GM21515 (cell line): ENCODE measurements around the gene TAX1BP1.
A peak's percentile ranks its signal among the peaks of the same experiment; 100 is the strongest.
"Not testable (repeated sequence)": the region's sequence is repeated elsewhere in the genome, so short reads cannot be mapped to it uniquely, and the experiment has no call there.

Experiments
- ATAC-seq: cut with Tn5 transposase; IDR thresholded peaks from one replicate; pipeline ENCODE4 v1.9.1; 2021; ENCODE audit not compliant: unreplicated experiment

TAX1BP1 gene

GRCh38 chr7:27737616-27738015, 2.3 kb upstream of the TAX1BP1 start:
- ATAC-seq: no peak

DNA sequence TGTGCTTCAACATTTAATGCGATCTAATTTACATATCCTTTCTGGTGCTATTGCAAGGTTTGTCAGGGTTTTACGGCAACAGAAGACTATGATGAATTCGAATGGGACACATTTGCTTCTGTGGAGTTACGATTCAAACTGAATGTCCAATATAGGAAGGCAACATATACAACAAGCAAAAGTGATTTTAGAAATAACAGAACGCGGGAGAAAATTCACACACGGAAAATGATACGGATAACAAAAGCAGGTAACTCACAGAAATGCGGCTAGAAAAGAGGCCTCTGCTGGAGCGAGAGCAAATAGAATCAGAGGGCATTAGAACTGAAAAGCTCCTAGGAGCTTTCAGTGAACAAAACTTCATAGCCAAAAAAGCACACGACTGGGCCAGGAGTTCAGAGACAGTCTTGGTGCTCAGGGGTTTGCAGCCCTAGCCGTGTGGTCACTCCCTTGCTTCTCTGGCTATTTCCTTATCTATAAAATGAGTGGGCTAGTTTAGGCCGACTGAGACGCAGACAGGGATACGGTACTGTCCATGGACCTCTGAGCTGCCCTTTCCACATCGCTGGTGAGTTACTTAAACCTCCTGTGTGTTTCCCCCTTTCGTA, 557 bp upstream of the TAX1BP1 start:
- ATAC-seq: peak; percentile 39

- peak; percentile 74 for ATAC-seq
Observed at GRCh38 chr7:27740449-27741086, 606 bp downstream of the TAX1BP1 start.

DNA sequence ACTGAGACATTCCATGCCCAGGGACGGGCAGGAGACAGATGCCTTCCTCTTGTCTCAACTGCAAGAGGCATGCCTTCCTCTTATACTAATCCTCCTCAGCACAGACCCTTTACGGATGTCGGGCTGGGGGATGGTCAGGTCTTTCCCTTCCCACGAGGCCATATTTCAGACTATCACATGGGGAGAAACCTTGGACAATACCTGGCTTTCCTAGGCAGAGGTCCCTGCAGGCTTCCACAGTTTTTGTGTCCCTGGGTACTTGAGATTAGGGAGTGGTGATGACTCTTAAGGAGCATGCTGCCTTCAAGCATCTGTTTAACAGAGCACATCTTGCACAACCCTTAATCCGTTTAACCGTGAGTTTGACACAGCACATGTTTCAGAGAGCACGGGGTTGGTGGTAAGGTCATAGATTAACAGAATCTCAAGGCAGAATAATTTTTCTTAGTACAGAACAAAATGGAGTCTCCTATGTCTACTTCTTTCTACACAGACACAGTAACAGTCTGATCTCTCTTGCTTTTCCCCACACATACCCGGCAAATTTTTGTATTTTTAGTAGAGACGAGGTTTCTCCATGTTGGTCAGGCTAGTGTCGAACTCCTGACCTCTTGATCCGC, 2.2 kb downstream of the TAX1BP1 start:
- ATAC-seq: not testable (repeated sequence)

DNA sequence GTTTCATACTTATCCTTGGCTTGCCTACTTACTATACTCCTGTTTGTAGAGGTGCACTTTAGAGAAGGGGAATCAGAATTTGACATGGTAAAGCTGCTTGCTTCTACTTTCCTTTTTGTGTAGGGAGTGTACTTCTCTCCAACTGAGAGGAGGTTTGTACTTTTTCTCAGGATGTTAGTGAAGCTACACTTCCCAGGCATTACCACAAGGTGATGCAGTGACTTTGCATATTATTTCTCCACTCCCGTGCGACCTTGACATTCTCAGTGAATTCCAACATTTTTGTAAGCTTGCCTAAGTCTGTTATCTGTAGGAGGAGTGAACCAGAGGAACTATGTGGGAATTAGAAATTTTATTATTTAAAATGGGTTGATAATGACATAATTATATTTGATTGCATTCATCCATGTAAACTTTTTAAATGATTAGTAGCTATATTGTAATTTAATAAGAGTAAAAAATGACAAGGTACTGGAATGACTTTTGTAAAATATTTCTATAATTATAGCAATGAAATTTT, 5.2 kb downstream of the TAX1BP1 start:
- ATAC-seq: no peak

DNA sequence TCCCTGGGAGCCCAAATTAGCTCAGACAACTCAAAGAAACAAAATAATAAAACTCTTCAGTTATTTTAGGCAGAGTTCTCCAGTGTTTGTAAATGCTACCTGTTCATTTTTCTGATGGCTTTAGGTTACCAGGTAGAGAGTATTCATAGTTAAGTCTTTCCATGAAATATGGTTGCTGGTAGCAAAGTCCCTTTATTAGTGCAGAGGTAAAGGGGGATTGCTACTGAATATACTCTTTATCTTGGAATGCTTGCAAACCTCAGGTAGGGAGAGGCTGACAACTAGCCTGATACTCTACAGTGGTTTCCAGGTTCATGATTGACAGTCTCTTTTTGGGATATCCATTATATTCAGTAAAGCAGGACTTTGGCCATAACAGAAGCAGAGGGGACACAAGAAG, 6.5 kb downstream of the TAX1BP1 start:
- ATAC-seq: no peak

- ATAC-seq: no peak
Observed at GRCh38 chr7:27746978-27747377, 7.0 kb downstream of the TAX1BP1 start.

- ATAC-seq: no peak
Observed at GRCh38 chr7:27747589-27748368, 7.8 kb downstream of the TAX1BP1 start.

DNA sequence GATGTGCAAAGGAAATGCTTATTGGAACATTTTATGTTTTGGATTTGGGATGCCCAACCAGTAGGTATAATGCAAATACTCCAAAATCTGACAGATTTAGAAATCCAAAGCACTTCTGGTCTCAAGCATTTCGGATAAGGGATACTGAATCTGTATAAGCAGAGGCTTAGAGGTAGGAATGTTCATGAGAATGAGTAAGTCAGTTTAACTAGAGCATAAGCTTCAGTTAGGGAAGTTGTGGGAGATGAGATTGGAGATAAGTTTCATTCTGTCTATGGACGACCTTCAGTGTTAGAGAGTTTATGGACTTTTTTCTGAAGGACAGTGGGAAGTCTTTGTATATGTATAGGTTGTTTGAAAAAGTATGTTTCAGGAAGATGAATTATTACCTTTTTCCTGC, 10.4 kb downstream of the TAX1BP1 start:
- ATAC-seq: no peak

DNA sequence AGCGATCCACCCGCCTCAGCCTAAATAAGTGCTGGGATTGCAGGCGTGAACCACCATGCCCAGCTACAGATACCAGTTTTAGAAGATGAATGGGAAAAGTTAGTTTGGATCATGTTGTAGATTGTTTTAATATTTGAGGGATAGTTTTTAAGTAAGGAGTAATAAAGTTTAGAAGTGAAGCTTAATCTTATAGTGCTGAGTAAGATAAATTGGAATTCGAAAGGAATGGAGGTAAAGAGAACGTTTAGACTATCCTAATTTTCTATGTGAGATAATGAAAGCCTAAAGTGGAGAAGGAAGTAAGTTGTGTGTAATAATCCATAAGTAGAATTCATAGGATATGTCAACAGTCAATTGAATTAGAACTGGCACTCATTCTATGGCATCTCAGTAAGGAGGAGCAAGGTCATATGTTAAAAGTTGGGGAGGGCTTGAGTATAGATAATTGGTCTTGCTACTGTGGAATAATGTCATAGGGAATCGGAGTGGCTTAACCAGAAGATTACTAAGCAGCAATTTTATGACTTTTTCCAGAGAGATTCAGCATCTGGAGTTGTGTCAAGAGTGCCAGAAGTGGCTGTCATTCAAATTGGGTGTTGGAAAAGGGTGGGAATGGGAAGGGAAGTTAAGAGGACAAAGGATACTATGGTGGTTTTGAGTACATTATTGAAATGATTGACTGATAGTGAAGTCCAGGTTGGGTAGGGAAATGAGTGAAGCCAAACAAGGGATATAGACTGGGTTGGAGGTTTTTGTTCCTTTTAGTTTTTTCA, 12.1 kb downstream of the TAX1BP1 start:
- no peak for ATAC-seq

GRCh38 chr7:27753863-27754262, 13.9 kb downstream of the TAX1BP1 start:
- no peak for ATAC-seq

GRCh38 chr7:27756298-27756697, 16.3 kb downstream of the TAX1BP1 start:
- ATAC-seq: no peak

DNA sequence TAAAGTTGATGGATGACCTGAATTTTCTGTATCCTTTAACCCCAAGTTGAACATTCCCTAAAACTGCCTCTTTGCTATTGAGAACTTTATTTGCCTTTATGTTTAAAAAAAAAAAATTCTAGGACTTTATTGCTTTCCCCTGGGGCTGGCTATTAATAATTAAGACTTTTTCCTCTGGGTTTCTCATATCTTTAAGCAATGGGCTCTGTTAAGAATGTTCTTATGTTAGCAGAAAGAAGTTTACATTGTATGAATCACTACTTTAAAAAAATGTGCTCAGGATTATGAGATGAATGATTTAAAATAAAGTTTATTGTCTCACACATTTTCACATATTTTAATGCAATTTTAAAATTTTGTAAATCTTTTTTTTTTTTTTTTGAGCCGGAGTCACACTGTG, 19.5 kb downstream of the TAX1BP1 start:
- ATAC-seq: no peak

DNA sequence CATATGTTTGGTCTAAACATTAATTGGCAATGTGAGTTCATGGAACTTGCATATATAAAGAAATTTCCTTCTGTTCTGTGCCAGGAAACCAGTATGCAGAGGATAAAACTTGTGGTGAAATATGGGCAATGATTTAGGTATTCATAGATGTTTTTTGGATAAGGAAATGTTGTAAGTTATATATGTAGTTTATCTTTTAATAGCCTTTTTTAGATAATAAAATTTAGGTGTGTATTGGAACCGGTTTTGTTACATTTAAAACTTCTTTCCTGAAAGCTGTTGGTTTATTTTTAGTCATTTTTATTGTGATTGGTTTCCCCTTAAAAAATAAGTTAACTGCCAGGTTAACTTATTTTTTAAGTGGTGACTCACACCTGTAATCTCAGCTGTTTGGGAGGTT, 22.1 kb downstream of the TAX1BP1 start:
- no peak for ATAC-seq

DNA sequence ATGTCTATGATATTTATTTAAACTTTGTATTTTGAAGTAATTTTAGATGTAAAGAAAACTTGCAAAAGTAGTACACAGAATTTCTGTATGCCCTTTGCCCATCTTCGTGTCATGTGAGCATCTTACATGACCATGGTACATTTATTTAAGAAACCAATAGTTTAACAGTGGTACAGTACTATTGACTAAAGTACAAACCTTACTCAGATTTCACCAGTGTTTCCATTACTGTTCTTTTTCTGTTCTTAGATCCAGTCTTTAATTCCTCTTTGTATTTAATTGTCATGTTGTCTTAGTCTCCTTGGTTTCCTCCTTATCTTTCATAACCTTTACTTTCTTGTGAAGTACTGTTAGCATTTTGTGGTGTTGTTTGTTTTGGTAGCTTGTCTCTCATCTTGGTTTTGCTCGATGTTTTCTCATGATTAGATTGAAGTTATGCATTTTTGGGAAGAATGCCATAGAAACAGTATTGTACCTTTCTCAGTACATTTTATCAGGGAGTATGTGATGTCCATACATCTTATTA, 24.1 kb downstream of the TAX1BP1 start:
- ATAC-seq: no peak

GRCh38 chr7:27765841-27766240, 25.9 kb downstream of the TAX1BP1 start:
- ATAC-seq: no peak

GRCh38 chr7:27767374-27767773, 27.4 kb downstream of the TAX1BP1 start:
- no peak for ATAC-seq

- no peak for ATAC-seq
Observed at GRCh38 chr7:27771111-27771510, 31.1 kb downstream of the TAX1BP1 start.

DNA sequence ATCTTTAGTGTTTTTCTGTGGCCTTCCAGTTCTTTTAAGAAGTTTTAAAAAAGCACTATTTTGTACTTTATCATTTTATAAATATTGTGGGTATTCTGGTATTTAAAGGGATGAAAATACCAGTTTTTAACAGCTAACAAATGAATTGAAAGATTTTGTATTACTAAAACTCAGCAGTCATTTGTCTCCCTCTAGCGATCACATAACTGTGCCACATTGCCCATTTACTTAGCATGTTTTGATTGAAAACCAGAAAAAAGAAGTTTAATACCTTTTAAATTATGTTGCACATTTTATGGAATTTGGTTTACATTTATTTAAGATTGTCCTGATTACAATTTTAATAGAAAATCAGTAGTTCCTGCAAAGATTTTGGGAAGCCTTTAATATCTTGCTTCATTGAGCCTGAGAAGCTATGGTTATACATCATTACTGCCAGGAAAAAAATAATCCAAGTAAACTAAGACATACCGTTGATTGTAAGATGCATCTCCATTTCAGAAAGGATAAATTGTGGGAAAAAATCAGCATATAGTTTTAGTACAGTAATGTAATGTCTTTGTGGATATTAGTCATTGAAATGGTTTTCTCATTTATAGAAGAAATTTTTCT, 34.9 kb downstream of the TAX1BP1 start:
- ATAC-seq: no peak

DNA sequence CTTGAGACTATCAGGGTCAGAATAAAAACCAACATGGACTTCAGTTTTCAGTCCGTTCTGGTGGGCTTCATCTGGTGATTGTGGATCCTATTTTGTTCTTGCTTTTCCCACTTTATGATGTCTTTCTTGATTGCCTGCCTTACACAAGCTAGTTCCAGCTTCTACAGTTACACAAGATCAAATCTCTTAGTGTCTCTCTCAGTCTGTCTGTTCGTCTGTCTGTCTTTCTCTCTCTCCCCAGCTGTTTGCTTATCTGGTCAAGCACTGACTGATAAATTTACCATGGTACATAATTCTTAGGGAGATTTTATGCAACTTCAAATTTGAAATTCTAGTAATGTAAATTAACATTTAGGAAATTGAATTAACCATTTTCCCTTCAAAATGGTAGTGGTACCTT, 35.8 kb downstream of the TAX1BP1 start:
- ATAC-seq: no peak
